ENCODE results near the gene SLU7.
A peak's percentile ranks its signal among the peaks of the same experiment; 100 is the strongest.

The SLU7 gene

DNA sequence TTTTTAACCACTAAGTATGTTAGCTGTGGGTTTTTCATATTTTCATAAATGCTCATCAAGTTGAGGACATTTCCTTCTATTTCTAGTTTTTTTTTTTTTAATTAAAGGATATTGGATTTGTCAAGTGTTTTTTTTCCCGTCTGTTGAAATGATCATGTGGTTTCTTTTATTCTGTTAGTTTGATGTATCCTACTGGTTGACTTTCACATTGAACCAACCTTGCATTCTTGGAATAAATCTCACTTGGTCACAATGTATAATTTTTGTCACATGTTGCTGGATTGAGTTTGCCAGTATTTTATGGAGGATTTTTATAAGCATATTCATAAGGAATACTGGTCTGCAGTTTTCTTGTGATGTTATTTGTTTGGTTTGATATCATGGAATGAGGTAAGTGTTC is 31.4 kb downstream of the SLU7 start:
- TF ChIP-seq, protein P1, sequence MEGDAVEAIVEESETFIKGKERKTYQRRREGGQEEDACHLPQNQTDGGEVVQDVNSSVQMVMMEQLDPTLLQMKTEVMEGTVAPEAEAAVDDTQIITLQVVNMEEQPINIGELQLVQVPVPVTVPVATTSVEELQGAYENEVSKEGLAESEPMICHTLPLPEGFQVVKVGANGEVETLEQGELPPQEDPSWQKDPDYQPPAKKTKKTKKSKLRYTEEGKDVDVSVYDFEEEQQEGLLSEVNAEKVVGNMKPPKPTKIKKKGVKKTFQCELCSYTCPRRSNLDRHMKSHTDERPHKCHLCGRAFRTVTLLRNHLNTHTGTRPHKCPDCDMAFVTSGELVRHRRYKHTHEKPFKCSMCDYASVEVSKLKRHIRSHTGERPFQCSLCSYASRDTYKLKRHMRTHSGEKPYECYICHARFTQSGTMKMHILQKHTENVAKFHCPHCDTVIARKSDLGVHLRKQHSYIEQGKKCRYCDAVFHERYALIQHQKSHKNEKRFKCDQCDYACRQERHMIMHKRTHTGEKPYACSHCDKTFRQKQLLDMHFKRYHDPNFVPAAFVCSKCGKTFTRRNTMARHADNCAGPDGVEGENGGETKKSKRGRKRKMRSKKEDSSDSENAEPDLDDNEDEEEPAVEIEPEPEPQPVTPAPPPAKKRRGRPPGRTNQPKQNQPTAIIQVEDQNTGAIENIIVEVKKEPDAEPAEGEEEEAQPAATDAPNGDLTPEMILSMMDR (conservative IDR thresholded peaks at IDR 0.05; ENCODE audit: low read length), result no peak
- no peak overlapping the region for H3K4me3 ChIP-seq (ENCODE audit: low read length)
- DNase-seq (ENCODE audit: low read depth), result no peak

DNA sequence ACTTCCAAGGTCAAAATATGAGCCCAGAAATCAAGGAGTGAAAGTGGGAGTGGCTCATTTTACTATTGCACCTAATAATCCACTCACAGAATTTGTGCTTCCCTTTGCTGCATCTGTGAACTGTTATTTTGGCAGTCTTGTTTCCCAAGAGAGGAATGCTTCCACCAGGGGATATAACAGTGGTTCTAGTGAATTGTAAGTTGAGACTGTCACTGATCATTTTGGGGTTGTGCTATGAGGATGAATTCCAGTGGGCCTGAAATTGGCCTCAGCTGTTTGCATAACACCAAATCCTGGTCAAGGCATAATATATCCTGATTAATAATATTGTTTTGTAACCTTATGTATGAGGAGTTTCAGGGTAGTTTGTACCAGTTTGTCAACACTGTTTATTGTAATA is 33.4 kb downstream of the SLU7 start:
- no peak overlapping the region for H3K4me3 ChIP-seq (ENCODE audit: low read length)
- TF ChIP-seq, protein P1 (conservative IDR thresholded peaks at IDR 0.05; ENCODE audit: low read length), result no peak
- DNase-seq (ENCODE audit: low read depth), result peak; percentile 28

DNA sequence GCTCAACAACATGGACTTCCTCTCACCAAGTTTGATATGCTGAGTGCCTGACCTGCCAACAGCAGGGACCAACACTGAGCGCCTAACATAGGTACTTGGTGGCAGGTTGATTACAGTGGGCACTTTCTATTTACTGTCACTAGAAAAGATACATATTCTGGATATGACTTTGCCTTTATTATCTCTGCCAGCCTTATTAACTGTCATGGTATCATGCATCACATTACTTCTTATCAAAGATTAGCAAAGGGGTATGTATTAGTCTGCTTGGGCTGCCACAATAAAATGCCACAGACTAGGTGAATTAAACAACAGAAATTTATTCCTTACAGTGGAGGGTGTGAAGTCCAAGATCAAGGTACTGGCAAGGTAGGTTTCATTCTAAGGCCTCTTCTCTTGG is 34.2 kb downstream of the SLU7 start:
- H3K4me3 ChIP-seq (ENCODE audit: low read length), result no peak overlapping the region
- TF ChIP-seq, protein P1 (conservative IDR thresholded peaks at IDR 0.05; ENCODE audit: low read length), result no peak
- DNase-seq (ENCODE audit: low read depth), result no peak

DNA sequence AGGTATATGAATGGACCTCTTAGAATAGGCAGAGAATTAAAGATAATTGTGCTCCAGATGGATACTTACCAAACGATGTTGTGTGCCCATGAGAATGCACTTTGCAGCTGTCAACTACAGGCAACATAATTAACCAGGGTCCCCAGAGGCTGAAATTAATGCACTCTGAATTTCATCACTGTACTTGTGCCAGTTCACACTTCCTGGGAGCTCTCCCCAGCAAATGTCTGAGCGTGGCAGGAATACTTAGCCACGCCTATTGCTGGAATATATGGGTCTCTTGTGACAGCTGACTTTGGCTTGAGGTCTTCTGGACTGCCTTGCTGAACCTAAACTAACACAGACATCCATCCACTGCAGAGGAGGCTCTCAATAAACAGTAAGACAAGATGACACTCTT is 36.5 kb downstream of the SLU7 start:
- DNase-seq (ENCODE audit: low read depth), result no peak
- TF ChIP-seq, protein P1 (conservative IDR thresholded peaks at IDR 0.05; ENCODE audit: low read length), result no peak
- H3K4me3 ChIP-seq (ENCODE audit: low read length), result no peak overlapping the region

DNA sequence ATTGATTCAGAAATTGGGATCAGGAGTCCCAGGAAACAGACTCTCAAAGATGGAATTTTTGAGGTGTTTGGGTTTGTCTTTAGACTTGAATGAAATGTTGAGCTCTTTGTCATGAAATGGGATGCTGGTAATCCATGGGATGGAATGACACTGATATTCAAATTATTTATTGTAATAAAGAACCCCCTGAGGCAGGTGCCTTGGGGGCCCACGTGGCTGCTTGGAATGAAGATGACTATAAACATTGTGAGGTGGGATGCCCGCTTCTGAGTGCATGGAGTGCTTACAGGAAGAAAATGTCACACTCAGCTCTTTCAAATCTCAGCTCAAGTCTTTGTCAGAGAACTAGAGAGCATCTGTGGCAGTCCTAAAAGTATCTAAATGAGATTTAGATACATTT is 38.8 kb downstream of the SLU7 start:
- TF ChIP-seq, protein P1 (conservative IDR thresholded peaks at IDR 0.05; ENCODE audit: low read length), result no peak
- no peak overlapping the region for H3K4me3 ChIP-seq (ENCODE audit: low read length)
- no peak for DNase-seq (ENCODE audit: low read depth)

DNA sequence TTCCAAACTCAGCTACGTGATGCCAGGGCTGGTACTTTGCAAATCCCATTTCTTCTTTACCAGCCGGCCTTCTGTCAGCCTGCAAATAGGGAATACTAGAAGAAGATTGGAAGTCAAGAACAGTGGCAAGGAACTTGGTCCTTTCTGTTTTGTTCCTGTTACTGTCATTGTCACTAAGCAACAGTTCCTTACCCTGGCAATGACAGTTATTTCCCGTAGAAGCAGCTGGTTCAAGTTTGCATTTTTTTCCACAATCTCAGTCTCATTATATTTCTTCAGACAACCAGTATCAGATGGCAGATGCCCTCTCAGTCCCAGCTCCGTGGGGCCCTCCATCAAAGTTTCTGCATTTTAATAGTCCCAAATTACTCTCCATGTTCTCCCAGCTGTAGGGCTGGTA is 39.4 kb downstream of the SLU7 start:
- peak; percentile 24 for DNase-seq (ENCODE audit: low read depth)
- H3K4me3 ChIP-seq (ENCODE audit: low read length), result no peak overlapping the region
- TF ChIP-seq, protein P1 (conservative IDR thresholded peaks at IDR 0.05; ENCODE audit: low read length), result no peak

DNA sequence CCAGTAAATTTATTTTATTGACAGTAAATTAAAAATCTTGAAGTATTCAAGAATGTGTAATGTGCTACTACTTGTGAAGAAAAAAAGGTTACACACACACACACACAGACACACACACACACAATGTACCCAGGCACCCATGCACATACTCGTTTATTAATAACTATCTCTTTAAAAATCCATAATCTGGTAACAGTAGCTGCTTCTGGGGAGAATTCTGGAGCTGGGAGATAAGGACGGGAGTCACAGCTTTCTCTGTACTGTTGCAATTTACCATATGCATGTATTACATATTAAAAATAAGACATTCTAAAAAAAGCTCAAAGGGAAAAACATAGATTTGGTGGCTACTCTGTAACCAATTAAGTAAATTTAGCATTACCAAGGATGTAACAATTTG is 40.6 kb downstream of the SLU7 start:
- TF ChIP-seq, protein P1 (conservative IDR thresholded peaks at IDR 0.05; ENCODE audit: low read length), result no peak
- H3K4me3 ChIP-seq (ENCODE audit: low read length), result no peak overlapping the region
- no peak for DNase-seq (ENCODE audit: low read depth)

Measured in AG10803 (cell line).